Lower leg skin (tissue), 4 donors: Measurements from ENCODE around the gene FRG2C. TPM values are rescaled to one million over a fixed set of nuclear protein-coding genes. Genes with fewer than 3 reads are reported as not detected.
"Not testable (repeated sequence)": the region's sequence is repeated elsewhere in the genome, so short reads cannot be mapped to it uniquely, and the experiment has no call there.

Source experiments
- DNase-seq, 2 donors: peaks; one replicate each; pipeline ENCODE4 v3.0.0-alpha.2; 2019; ENCODE audit warnings: low spot score in 2 of 2
- H3K4me3 ChIP-seq: fragments of 200-600 bp; sonication (generic); 2 replicates; pipeline ENCODE4 v1.5.1; 2017; ENCODE audit warnings: mild to moderate bottlenecking, low read depth; ENCODE audit not compliant: poor library complexity, severe bottlenecking
- CTCF ChIP-seq, 3 donors: fragments of 450-650 bp; IDR thresholded peaks; one replicate each; pipeline ENCODE4 v1.5.1; 2016; ENCODE audit warnings: antibody characterized with exemption in 3 of 3, mild to moderate bottlenecking in 3 of 3, moderate library complexity in 2 of 3
- POLR2A ChIP-seq, 2 donors: fragments of 450-650 bp; IDR thresholded peaks; one replicate each; pipeline ENCODE4 v1.6.1; 2016 to 2017; ENCODE audit warnings: antibody characterized with exemption in 2 of 2, mild to moderate bottlenecking in 1 of 2, moderate library complexity in 1 of 2
- WGBS, 2 donors: methylation state at CpG; one replicate each; pipeline ENCODE4 v1.1.5; 2018; 5-methylcytosine and 5-hydroxymethylcytosine counted together
- intact Hi-C: fragments of 100-400 bp; cut with DNase I; formaldehyde crosslinking; loops from one replicate; pipeline ENCODE4 v1.15.0; 2023; ENCODE audit warnings: low total_unique reads
- total RNA-seq, 4 donors: library from RNA; depleted of rRNA; stranded (reverse); fragments of >200 nt; gene quantifications; one replicate each; pipeline ENCODE4 v1.1.0, GENCODE V29; 2016

The FRG2C gene
- total RNA-seq, 4 donors from 2014 or later: not detected

GRCh38 chr3:75650191-75650590, 13.9 kb upstream of the FRG2C start:
- no peak overlapping the region for H3K4me3 ChIP-seq
- DNase-seq: peak in 1 of 2 donors; percentile 74
- WGBS, 2 donors: 77 to 78% methylated on average over 9 of the region's 9 CpGs
- TF ChIP-seq POLR2A (IDR thresholded peaks at IDR 0.05) (no peak), CTCF (IDR thresholded peaks at IDR 0.05) (no peak)
- intact Hi-C loops: no loop called here

GRCh38 chr3:75655101-75655904, 8.8 kb upstream of the FRG2C start:
- DNase-seq: peak in 1 of 2 donors; percentile 58
- WGBS, 2 donors: 26 to 28% methylated on average over 32 to 43 of the region's 50 CpGs
- H3K4me3 ChIP-seq: not testable (repeated sequence)

GRCh38 chr3:75655956-75656355, 8.2 kb upstream of the FRG2C start:
- intact Hi-C loops, H3K4me3 ChIP-seq, DNase-seq: not testable (repeated sequence)
- WGBS, 2 donors: 32 to 40% methylated on average over 7 of the region's 7 CpGs

More at GRCh38 chr3:75655101-75655904, 8.8 kb upstream of the FRG2C start:
- intact Hi-C loops: not testable (repeated sequence)

- intact Hi-C loops, H3K4me3 ChIP-seq: not testable (repeated sequence)
- 3 to 4% methylated on average over 30 to 40 of the region's 42 CpGs for whole genome bisulfite sequencing, 2 donors
- peak in 1 of 2 donors; percentile 70 for DNase-seq
Measured at GRCh38 chr3:75658411-75659107, 5.6 kb upstream of the FRG2C start.

GRCh38 chr3:75659108-75659433, 5.1 kb upstream of the FRG2C start:
- H3K4me3 ChIP-seq, DNase-seq, intact Hi-C loops: not testable (repeated sequence)

GRCh38 chr3:75665626-75666025, 1.5 kb downstream of the FRG2C start:
- H3K4me3 ChIP-seq, intact Hi-C loops: not testable (repeated sequence)
- peak in 1 of 2 donors; percentile 83 for DNase-seq
- 76 to 78% methylated on average over 9 of the region's 9 CpGs for WGBS, 2 donors

GRCh38 chr3:75667757-75668701, 3.9 kb downstream of the FRG2C start:
- intact Hi-C loops, H3K4me3 ChIP-seq: not testable (repeated sequence)
- peak in 1 of 2 donors; percentile 81 for DNase-seq
- 53 to 59% methylated on average over 46 of the region's 46 CpGs for WGBS, 2 donors

- peak; percentile 74 to 99 for DNase-seq
- peak overlapping the region; percentile 3 for H3K4me3 ChIP-seq
- WGBS, 2 donors: 54 to 59% methylated on average over 53 of the region's 53 CpGs
- intact Hi-C loops: not testable (repeated sequence)
Measured at GRCh38 chr3:75668759-75669347, 4.7 kb downstream of the FRG2C start.

- WGBS, 2 donors: 34 to 44% methylated on average over 67 to 69 of the region's 71 CpGs
- intact Hi-C loops: not testable (repeated sequence)
- peak; percentile 37 to 96 for DNase-seq
- H3K4me3 ChIP-seq: peak overlapping the region; percentile 3
Measured at GRCh38 chr3:75669348-75670297, 5.5 kb downstream of the FRG2C start.

GRCh38 chr3:75670298-75671286, 6.5 kb downstream of the FRG2C start:
- peak in 1 of 2 donors; percentile 83 for DNase-seq
- 8 to 11% methylated on average over 47 to 49 of the region's 51 CpGs for WGBS, 2 donors
- intact Hi-C loops, H3K4me3 ChIP-seq: not testable (repeated sequence)
